ENCODE data around the gene ENDOD1. TPM values are rescaled to one million over a fixed set of nuclear protein-coding genes. Genes with fewer than 3 reads are reported as not detected.

The ENDOD1 gene
- total and polyA plus RNA-seq, 9 donors = 41.5 to 80.9 (median 63.6) TPM

GRCh38 chr11:95111923-95112540, 22.4 kb downstream of the ENDOD1 start:
- H3K27me3 ChIP-seq (ENCODE audit: control insufficient read depth, insufficient read depth, low read length) = no peaks in the 10 kb centered on the region
- H3K36me3 ChIP-seq (ENCODE audit: control insufficient read depth, insufficient read depth, low read length) = peaks cover 11% of the 10 kb centered on the region
- H3K27ac ChIP-seq (ENCODE audit: low read length) = peak overlapping the region; percentile 43
- H3K9me3 ChIP-seq (replicated peaks; ENCODE audit: control insufficient read depth, low read depth, low read length) = no peaks in the 10 kb centered on the region
- peak; percentile 42 for DNase-seq
- whole genome bisulfite sequencing (ENCODE audit: insufficient coverage) = 71% methylated on average over 3 of the region's 3 CpGs
- H3K4me3 ChIP-seq (ENCODE audit: low read length) = no peak overlapping the region
- peaks cover 36% of the 10 kb centered on the region for H3K4me1 ChIP-seq (ENCODE audit: control insufficient read depth, insufficient read depth, low read length)

GRCh38 chr11:95115597-95115996, 26.0 kb downstream of the ENDOD1 start:
- no peaks in the 10 kb centered on the region for H3K9me3 ChIP-seq (replicated peaks; ENCODE audit: control insufficient read depth, low read depth, low read length)
- no peaks in the 10 kb centered on the region for H3K27me3 ChIP-seq (ENCODE audit: control insufficient read depth, insufficient read depth, low read length)
- H3K4me3 ChIP-seq (ENCODE audit: low read length) = no peak overlapping the region
- no peak overlapping the region for H3K27ac ChIP-seq (ENCODE audit: low read length)
- H3K4me1 ChIP-seq (ENCODE audit: control insufficient read depth, insufficient read depth, low read length) = peaks cover 14% of the 10 kb centered on the region
- WGBS (ENCODE audit: insufficient coverage) = no CpG with 5 or more reads among the region's 1 CpG
- H3K36me3 ChIP-seq (ENCODE audit: control insufficient read depth, insufficient read depth, low read length) = no peaks in the 10 kb centered on the region
- DNase-seq = no peak

DNA sequence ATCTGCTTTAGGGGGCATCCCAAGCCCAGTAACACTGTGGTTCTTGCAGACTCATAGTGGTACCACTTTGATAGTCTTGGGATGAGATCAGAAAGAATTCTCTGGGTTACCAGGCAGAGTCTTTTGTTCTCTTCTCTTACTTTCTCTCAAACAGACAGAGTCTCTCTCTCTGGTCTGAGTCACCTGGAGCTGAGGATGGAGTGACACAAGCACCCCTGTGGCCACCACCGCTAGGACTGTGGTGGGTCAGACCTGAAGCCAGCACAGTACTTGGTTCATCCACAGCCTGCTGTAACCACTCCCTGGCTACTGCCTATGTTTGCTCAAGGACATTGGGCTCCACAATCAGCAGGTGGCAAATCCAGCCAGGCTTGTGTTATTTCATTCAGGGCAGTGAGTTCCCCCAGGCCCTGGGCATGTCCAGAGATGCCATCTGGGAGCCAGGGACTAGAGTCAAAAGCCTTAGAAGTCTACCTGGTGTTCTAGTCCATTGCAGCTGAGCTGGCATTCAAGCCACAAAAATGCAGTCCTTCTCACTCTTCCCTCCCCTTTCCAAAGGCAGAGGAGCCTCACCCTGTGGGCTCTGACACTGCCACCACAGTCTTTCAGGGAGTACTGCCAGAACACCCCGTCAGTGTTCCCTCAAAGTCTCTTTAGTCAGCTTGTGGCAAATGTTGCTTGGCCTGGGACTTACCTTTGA, 29.9 kb downstream of the ENDOD1 start:
- Histone ChIP-seq H3K27me3 (ENCODE audit: control insufficient read depth, insufficient read depth, low read length) (no peaks in the 10 kb centered on the region), H3K27ac (ENCODE audit: low read length) (no peak overlapping the region), H3K4me1 (ENCODE audit: control insufficient read depth, insufficient read depth, low read length) (peaks cover 8% of the 10 kb centered on the region), H3K9me3 (replicated peaks; ENCODE audit: control insufficient read depth, low read depth, low read length) (no peaks in the 10 kb centered on the region), H3K36me3 (ENCODE audit: control insufficient read depth, insufficient read depth, low read length) (no peaks in the 10 kb centered on the region), H3K4me3 (ENCODE audit: low read length) (no peak overlapping the region)
- no peak for DNase-seq
- 86% methylated on average over 2 of the region's 2 CpGs for WGBS (ENCODE audit: insufficient coverage)

- H3K36me3 ChIP-seq (ENCODE audit: control insufficient read depth, insufficient read depth, low read length) = no peaks in the 10 kb centered on the region
- H3K4me1 ChIP-seq (ENCODE audit: control insufficient read depth, insufficient read depth, low read length) = peaks cover 8% of the 10 kb centered on the region
- WGBS (ENCODE audit: insufficient coverage) = no CpG with 5 or more reads among the region's 1 CpG
- H3K9me3 ChIP-seq (replicated peaks; ENCODE audit: control insufficient read depth, low read depth, low read length) = no peaks in the 10 kb centered on the region
- H3K27ac ChIP-seq (ENCODE audit: low read length) = no peak overlapping the region
- no peak overlapping the region for H3K4me3 ChIP-seq (ENCODE audit: low read length)
- no peaks in the 10 kb centered on the region for H3K27me3 ChIP-seq (ENCODE audit: control insufficient read depth, insufficient read depth, low read length)
- no peak for DNase-seq
Measured at GRCh38 chr11:95121698-95122097, 32.1 kb downstream of the ENDOD1 start.

DNA sequence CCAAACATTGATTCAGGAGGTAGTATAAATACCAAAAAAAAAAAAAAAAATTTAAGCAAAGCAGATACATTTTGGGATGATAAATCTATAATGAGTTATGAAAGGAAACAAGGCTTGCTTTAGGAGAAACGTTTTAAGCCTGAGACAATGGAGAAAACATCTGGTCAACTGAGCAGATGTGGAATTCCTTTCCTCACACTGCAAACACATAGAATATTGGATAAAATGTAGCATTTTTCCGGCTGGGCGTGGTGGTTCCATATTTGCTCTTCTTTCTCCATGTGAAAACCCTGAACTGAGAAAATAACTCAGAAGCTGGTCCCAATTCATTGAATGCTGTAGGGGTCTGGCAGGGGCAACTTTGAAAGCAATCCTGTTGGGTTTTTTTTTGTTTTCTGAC, 33.9 kb downstream of the ENDOD1 start:
- WGBS (ENCODE audit: insufficient coverage) = 40% methylated on average over 1 of the region's 3 CpGs
- Histone ChIP-seq H3K4me3 (ENCODE audit: low read length) (no peak overlapping the region), H3K4me1 (ENCODE audit: control insufficient read depth, insufficient read depth, low read length) (peaks cover 8% of the 10 kb centered on the region), H3K27ac (ENCODE audit: low read length) (peak overlapping the region; percentile 60), H3K27me3 (ENCODE audit: control insufficient read depth, insufficient read depth, low read length) (no peaks in the 10 kb centered on the region), H3K36me3 (ENCODE audit: control insufficient read depth, insufficient read depth, low read length) (peaks cover 5% of the 10 kb centered on the region), H3K9me3 (replicated peaks; ENCODE audit: control insufficient read depth, low read depth, low read length) (no peaks in the 10 kb centered on the region)
- DNase-seq = peak; percentile 93

DNA sequence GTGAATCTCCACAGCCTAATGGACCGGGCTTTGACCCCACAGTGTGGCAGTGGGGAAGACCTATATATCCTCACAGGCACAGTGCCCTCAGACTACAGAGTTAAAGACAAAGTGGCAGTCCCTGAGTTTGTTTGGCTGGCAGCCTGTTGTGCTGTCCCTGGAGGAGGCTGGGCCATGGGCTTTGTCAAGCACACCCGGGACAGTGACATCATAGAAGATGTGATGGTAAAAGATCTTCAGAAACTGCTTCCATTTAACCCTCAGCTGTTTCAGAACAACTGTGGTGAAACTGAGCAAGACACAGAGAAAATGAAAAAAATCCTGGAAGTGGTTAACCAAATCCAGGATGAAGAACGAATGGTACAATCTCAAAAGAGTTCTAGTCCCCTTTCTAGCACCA, 39.0 kb downstream of the ENDOD1 start:
- H3K9me3 ChIP-seq (replicated peaks; ENCODE audit: control insufficient read depth, low read depth, low read length) = no peaks in the 10 kb centered on the region
- peaks cover 13% of the 10 kb centered on the region for H3K36me3 ChIP-seq (ENCODE audit: control insufficient read depth, insufficient read depth, low read length)
- WGBS (ENCODE audit: insufficient coverage) = 90% methylated on average over 2 of the region's 3 CpGs
- peaks cover 2% of the 10 kb centered on the region for H3K4me1 ChIP-seq (ENCODE audit: control insufficient read depth, insufficient read depth, low read length)
- no peak for DNase-seq
- H3K27ac ChIP-seq (ENCODE audit: low read length) = no peak overlapping the region
- no peaks in the 10 kb centered on the region for H3K27me3 ChIP-seq (ENCODE audit: control insufficient read depth, insufficient read depth, low read length)
- H3K4me3 ChIP-seq (ENCODE audit: low read length) = no peak overlapping the region

- DNase-seq = no peak
- Histone ChIP-seq H3K27me3 (ENCODE audit: control insufficient read depth, insufficient read depth, low read length) (no peaks in the 10 kb centered on the region), H3K4me3 (ENCODE audit: low read length) (no peak overlapping the region), H3K4me1 (ENCODE audit: control insufficient read depth, insufficient read depth, low read length) (peaks cover 6% of the 10 kb centered on the region), H3K36me3 (ENCODE audit: control insufficient read depth, insufficient read depth, low read length) (peaks cover 13% of the 10 kb centered on the region), H3K9me3 (replicated peaks; ENCODE audit: control insufficient read depth, low read depth, low read length) (no peaks in the 10 kb centered on the region), H3K27ac (ENCODE audit: low read length) (no peak overlapping the region)
- WGBS (ENCODE audit: insufficient coverage) = 100% methylated on average over 1 of the region's 2 CpGs
Measured at GRCh38 chr11:95132956-95133355, 43.3 kb downstream of the ENDOD1 start.

GRCh38 chr11:95134491-95134890, 44.8 kb downstream of the ENDOD1 start:
- 29% methylated on average over 2 of the region's 5 CpGs for WGBS (ENCODE audit: insufficient coverage)
- H3K9me3 ChIP-seq (replicated peaks; ENCODE audit: control insufficient read depth, low read depth, low read length) = no peaks in the 10 kb centered on the region

DNA sequence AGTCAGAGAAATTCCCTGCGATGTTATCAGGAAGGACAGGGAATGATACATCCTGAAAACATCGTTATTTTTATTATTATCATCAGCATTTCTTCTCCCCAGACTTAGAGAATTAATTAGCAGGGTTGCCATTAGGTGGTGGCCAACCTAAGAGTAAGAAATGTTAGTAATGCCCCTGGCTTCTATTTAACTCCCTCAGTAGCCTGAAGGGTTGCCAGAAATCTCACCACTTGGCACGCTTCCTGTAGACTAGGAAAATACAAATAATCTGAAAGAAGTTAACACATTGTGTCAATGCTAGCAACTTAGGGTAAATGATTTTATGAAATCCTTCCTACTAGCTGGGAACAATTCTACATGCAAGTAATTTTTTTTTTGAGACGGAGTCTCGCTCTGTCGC, 45.5 kb downstream of the ENDOD1 start:
- Histone ChIP-seq H3K4me1 (ENCODE audit: control insufficient read depth, insufficient read depth, low read length) (peaks cover 6% of the 10 kb centered on the region), H3K9me3 (replicated peaks; ENCODE audit: control insufficient read depth, low read depth, low read length) (no peaks in the 10 kb centered on the region), H3K27ac (ENCODE audit: low read length) (no peak overlapping the region), H3K27me3 (ENCODE audit: control insufficient read depth, insufficient read depth, low read length) (peaks cover 3% of the 10 kb centered on the region), H3K36me3 (ENCODE audit: control insufficient read depth, insufficient read depth, low read length) (no peaks in the 10 kb centered on the region), H3K4me3 (ENCODE audit: low read length) (no peak overlapping the region)
- no CpG with 5 or more reads among the region's 6 CpGs for WGBS (ENCODE audit: insufficient coverage)
- no peak for DNase-seq

More at GRCh38 chr11:95134491-95134890, 44.8 kb downstream of the ENDOD1 start:
- Histone ChIP-seq H3K27me3 (ENCODE audit: control insufficient read depth, insufficient read depth, low read length) (no peaks in the 10 kb centered on the region), H3K4me3 (ENCODE audit: low read length) (no peak overlapping the region), H3K36me3 (ENCODE audit: control insufficient read depth, insufficient read depth, low read length) (no peaks in the 10 kb centered on the region), H3K4me1 (ENCODE audit: control insufficient read depth, insufficient read depth, low read length) (peaks cover 6% of the 10 kb centered on the region), H3K27ac (ENCODE audit: low read length) (no peak overlapping the region)
- peak; percentile 48 for DNase-seq

DNA sequence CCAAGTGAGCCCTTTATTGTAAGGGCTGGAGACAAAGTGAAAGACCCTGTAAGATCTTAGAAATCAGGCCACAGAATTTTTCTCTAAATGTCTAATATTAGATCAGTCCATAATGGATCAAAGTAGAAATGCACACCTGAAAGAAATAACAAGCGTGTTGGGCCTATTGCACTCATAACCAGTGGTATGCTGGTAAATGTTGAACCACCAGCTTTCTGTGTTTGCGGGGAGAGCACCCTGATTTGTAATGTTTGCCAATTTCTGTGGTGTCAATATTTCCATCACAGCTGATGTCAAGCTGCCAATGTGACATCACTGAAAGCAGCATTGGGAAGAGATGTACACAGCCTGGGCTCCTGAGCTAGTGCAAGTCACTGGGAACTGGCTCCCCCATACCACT, 46.2 kb downstream of the ENDOD1 start:
- Histone ChIP-seq H3K27me3 (ENCODE audit: control insufficient read depth, insufficient read depth, low read length) (peaks cover 3% of the 10 kb centered on the region), H3K27ac (ENCODE audit: low read length) (no peak overlapping the region), H3K9me3 (replicated peaks; ENCODE audit: control insufficient read depth, low read depth, low read length) (no peaks in the 10 kb centered on the region), H3K4me3 (ENCODE audit: low read length) (no peak overlapping the region), H3K36me3 (ENCODE audit: control insufficient read depth, insufficient read depth, low read length) (no peaks in the 10 kb centered on the region), H3K4me1 (ENCODE audit: control insufficient read depth, insufficient read depth, low read length) (peaks cover 6% of the 10 kb centered on the region)
- no peak for DNase-seq
- WGBS (ENCODE audit: insufficient coverage) = 100% methylated on average over 1 of the region's 2 CpGs

Measured in muscle of leg (tissue), 11 donors.